Trophoblast cell (in vitro differentiated cells and primary cell): ENCODE measurements around the gene BPIFB4.

Source experiments
- DNase-seq, 2 donors: peaks; one replicate each; pipeline ENCODE4 v3.0.0-alpha.2; 2016
- H2AFZ ChIP-seq: 2 replicates; pipeline ENCODE4 v1.6.1; 2013; ENCODE audit warnings: low read length, moderate library complexity, mild to moderate bottlenecking; ENCODE audit not compliant: insufficient read depth, poor library complexity
- H2AK5ac ChIP-seq: 2 replicates; pipeline ENCODE4 v1.6.1; 2013; ENCODE audit warnings: mild to moderate bottlenecking, low read length
- H2BK120ac ChIP-seq: 2 replicates; pipeline ENCODE4 v1.6.1; 2013; ENCODE audit warnings: low read length, mild to moderate bottlenecking, moderate library complexity; ENCODE audit not compliant: insufficient read depth, poor library complexity
- H2BK12ac ChIP-seq: 2 replicates; pipeline ENCODE4 v1.6.1; 2013; ENCODE audit warnings: mild to moderate bottlenecking, low read length, moderate library complexity
- H2BK5ac ChIP-seq: 2 replicates; pipeline ENCODE4 v1.6.1; 2013; ENCODE audit warnings: low read length, low read depth, moderate library complexity, mild to moderate bottlenecking; ENCODE audit not compliant: poor library complexity
- H3K14ac ChIP-seq: 2 replicates; pipeline ENCODE4 v1.6.1; 2013; ENCODE audit warnings: mild to moderate bottlenecking, low read length
- H3K18ac ChIP-seq: 2 replicates; pipeline ENCODE4 v1.6.1; 2013; ENCODE audit warnings: mild to moderate bottlenecking, low read length
- H3K23ac ChIP-seq: 2 replicates; pipeline ENCODE4 v1.6.1; 2013; ENCODE audit warnings: low read length
- H3K27ac ChIP-seq: 2 replicates; pipeline ENCODE4 v1.5.1; 2013; ENCODE audit warnings: low read depth, mild to moderate bottlenecking, inconsistent platforms, low read length, moderate library complexity
- H3K27me3 ChIP-seq: 2 replicates; pipeline ENCODE4 v1.6.1; 2013; ENCODE audit warnings: inconsistent platforms, mild to moderate bottlenecking, low read length, moderate library complexity; ENCODE audit not compliant: insufficient read depth
- H3K36me3 ChIP-seq, 2 experiments: 1 replicate in 1 of 2; 2 replicates in 1 of 2; pipeline ENCODE4 v1.6.1; 2013; ENCODE audit warnings: low read length in 2 of 2, mild to moderate bottlenecking in 2 of 2, moderate library complexity in 1 of 2; ENCODE audit not compliant: insufficient read depth in 2 of 2, control insufficient read depth in 1 of 2
- H3K4ac ChIP-seq: 2 replicates; pipeline ENCODE4 v1.6.1; 2013; ENCODE audit warnings: low read depth, mild to moderate bottlenecking, low read length, moderate library complexity
- H3K4me1 ChIP-seq, 2 experiments: 1 replicate in 1 of 2; 2 replicates in 1 of 2; pipeline ENCODE4 v1.6.1; 2013; ENCODE audit warnings: low read length in 2 of 2, mild to moderate bottlenecking in 2 of 2, moderate library complexity in 1 of 2; ENCODE audit not compliant: insufficient read depth in 2 of 2, control insufficient read depth in 1 of 2
- H3K4me2 ChIP-seq: 2 replicates; pipeline ENCODE4 v1.6.1; 2013; ENCODE audit warnings: inconsistent platforms, mild to moderate bottlenecking, low read length, moderate library complexity
- H3K4me3 ChIP-seq: 2 replicates; pipeline ENCODE4 v1.5.1; 2013; ENCODE audit warnings: mild to moderate bottlenecking, low read depth, low read length, inconsistent platforms
- H3K79me1 ChIP-seq: one replicate; pipeline ENCODE4 v1.6.1; 2013; ENCODE audit warnings: low read length
- H3K79me2 ChIP-seq: 2 replicates; pipeline ENCODE4 v1.6.1; 2013; ENCODE audit warnings: low read length, mild to moderate bottlenecking; ENCODE audit not compliant: control insufficient read depth, insufficient read depth, poor library complexity
- H3K9ac ChIP-seq: 2 replicates; pipeline ENCODE4 v1.6.1; 2013; ENCODE audit warnings: mild to moderate bottlenecking, low read length
- H3K9me3 ChIP-seq: 2 replicates; pipeline ENCODE4 v1.6.1; 2013; ENCODE audit warnings: low read depth, mild to moderate bottlenecking, control low read depth, inconsistent platforms, low read length; ENCODE audit not compliant: insufficient read depth
- H4K12ac ChIP-seq: 2 replicates; pipeline ENCODE4 v1.6.1; 2013; ENCODE audit warnings: low read depth, mild to moderate bottlenecking, low read length, moderate library complexity
- H4K8ac ChIP-seq: 2 replicates; pipeline ENCODE4 v1.6.1; 2013; ENCODE audit warnings: low read depth, mild to moderate bottlenecking, low read length, moderate library complexity
- H4K91ac ChIP-seq: one replicate; pipeline ENCODE4 v1.6.1; 2013; ENCODE audit warnings: low read depth, mild to moderate bottlenecking, low read length, moderate library complexity
- WGBS: extraction: QIAGEN DNeasy Blood & Tissue Kit; methylation state at CpG from one replicate; pipeline ENCODE4 v1.1.7; 2013; ENCODE audit warnings: missing lambda C conversion rate; ENCODE audit not compliant: insufficient read length, insufficient coverage; ENCODE audit errors: extremely low coverage; 5-methylcytosine and 5-hydroxymethylcytosine counted together

The BPIFB4 gene

DNA sequence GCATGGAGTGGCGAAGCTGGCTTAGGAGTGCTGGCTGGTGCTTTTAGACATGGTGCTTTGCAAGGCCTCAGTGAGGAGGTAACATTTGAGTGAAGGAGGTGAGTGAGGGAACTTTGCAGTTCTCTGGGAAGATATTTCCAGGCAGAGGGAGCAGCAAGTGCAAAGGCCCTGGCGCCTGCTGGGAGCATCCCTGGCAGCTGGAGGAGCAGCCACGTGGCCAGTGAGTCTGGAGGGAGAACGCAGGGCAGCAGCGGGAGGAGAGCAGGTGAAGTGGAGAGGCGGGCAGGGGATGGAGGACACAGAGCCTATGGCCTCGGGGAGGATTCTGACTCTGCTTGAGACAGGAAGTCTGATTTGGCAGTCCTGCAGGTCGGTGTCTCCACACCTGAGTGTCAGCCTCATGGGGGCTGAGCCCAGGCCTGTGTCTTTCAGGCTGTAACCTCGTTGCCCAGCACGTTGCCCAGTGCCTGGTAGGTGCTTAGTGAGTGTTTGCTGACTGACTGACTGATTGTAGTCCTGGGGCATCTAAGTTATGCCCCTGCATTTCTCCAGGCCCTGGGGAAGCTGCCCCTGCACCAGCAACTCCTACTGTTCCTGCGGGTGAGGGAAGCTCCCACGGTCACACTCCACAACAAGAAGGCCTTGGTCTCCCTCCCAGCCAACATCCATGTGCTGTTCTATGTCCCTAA lies 11.0 kb upstream of the BPIFB4 start:
- H2BK12ac ChIP-seq = no peak overlapping the region

DNA sequence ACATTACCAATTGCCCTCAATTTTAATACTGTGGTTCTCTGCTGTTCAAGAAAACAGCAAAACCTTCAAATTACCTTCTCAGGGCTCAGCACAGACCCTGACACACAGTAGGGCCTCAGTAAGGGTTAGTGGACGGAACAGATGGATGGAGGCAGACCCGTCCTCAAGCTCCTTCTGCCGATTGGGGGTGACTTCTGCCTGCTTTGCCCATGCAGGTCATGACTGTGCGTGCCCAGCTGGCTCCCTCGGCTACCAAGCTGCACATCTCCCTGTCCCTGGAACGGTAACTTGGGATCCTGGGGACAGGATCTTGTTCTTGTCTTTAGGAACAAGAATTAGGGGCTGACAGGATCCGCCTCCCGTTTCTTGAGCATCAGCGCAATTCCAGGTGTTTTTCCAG lies 9.8 kb upstream of the BPIFB4 start:
- no peak overlapping the region for H3K18ac ChIP-seq
- H3K27ac ChIP-seq = no peak overlapping the region
- H3K9me3 ChIP-seq = no peaks in the 10 kb centered on the region
- no peak overlapping the region for H4K91ac ChIP-seq
- H2AFZ ChIP-seq = no peak overlapping the region
- H3K9ac ChIP-seq = no peak overlapping the region
- H4K8ac ChIP-seq = no peak overlapping the region
- H3K4me2 ChIP-seq = no peak overlapping the region
- H2BK120ac ChIP-seq = no peak overlapping the region
- H3K4me3 ChIP-seq = no peak overlapping the region
- no peak overlapping the region for H3K4ac ChIP-seq
- no peaks in the 10 kb centered on the region for H3K79me1 ChIP-seq
- H2AK5ac ChIP-seq = no peak overlapping the region
- H2BK12ac ChIP-seq = no peak overlapping the region
- DNase-seq = no peak
- no CpG with 5 or more reads among the region's 9 CpGs for WGBS
- H3K36me3 ChIP-seq = no peaks in the 10 kb centered on the region
- no peaks in the 10 kb centered on the region for H3K79me2 ChIP-seq
- H2BK5ac ChIP-seq = no peak overlapping the region
- no peaks in the 10 kb centered on the region for H3K27me3 ChIP-seq
- H3K14ac ChIP-seq = no peak overlapping the region
- no peak overlapping the region for H3K23ac ChIP-seq
- H3K4me1 ChIP-seq = no peaks in the 10 kb centered on the region
- no peak overlapping the region for H4K12ac ChIP-seq

More for the DNA sequence above, 11.0 kb upstream of the BPIFB4 start:
- H3K27me3 ChIP-seq = no peaks in the 10 kb centered on the region
- H3K23ac ChIP-seq = no peak overlapping the region
- whole genome bisulfite sequencing = no CpG with 5 or more reads among the region's 12 CpGs
- H3K9me3 ChIP-seq = no peaks in the 10 kb centered on the region
- no peak for DNase-seq
- H3K18ac ChIP-seq = no peak overlapping the region
- no peak overlapping the region for H2BK5ac ChIP-seq
- H2AK5ac ChIP-seq = no peak overlapping the region
- no peaks in the 10 kb centered on the region for H3K4me1 ChIP-seq
- H3K4ac ChIP-seq = no peak overlapping the region
- no peak overlapping the region for H3K4me2 ChIP-seq
- no peak overlapping the region for H3K27ac ChIP-seq
- no peaks in the 10 kb centered on the region for H3K79me2 ChIP-seq
- no peak overlapping the region for H3K4me3 ChIP-seq
- H4K12ac ChIP-seq = no peak overlapping the region
- no peaks in the 10 kb centered on the region for H3K79me1 ChIP-seq
- no peak overlapping the region for H3K9ac ChIP-seq
- no peak overlapping the region for H3K14ac ChIP-seq
- no peak overlapping the region for H4K91ac ChIP-seq
- H3K36me3 ChIP-seq = no peaks in the 10 kb centered on the region
- H2BK120ac ChIP-seq = no peak overlapping the region
- H2AFZ ChIP-seq = no peak overlapping the region
- no peak overlapping the region for H4K8ac ChIP-seq

DNA sequence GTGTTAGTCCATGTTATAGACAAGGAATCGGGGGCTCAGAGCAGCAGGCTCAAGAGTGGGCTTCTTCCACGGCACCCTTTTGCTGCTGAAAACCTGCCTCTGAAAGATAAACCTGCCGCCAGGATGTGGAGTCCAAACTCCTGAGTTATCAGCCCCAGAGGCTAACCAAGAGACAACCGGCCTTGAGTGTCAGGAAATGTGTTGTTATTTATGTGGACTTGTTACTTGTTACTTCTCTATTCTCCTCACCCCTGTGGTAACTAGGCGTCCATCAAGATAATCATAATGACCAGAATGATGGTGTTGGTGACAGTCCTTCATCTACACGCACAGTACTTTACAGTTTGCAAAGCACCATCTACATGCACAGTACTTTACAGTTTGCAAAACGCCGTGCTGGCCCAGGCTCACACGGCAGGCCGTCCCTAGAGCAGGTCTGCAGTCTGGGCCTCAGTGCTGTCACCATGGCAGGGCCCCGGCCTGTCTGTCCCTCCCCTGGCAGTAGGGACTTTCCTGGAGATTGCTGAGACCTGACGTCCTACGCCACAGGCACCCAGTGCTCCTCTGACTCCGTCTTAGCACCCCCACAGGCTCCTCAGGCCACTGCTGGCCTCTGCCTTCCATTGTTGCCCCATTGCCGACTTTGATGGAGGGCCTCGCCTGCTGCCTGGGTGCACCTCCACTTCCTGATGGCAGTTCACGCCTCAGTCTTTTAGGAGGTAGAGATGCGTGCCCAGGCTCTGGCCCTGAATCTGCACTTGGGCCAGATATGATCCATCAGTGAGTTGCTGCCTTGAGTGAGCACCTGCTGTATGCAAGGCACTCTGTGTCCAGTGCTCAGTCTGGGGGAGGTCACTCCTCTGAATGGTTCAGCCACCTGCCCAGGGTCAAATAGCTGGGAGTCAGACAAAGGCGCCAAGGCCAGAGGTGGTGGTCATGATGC lies 9.1 kb upstream of the BPIFB4 start:
- no peak overlapping the region for H3K4ac ChIP-seq
- no CpG with 5 or more reads among the region's 19 CpGs for WGBS
- H2AK5ac ChIP-seq = no peak overlapping the region
- no peak overlapping the region for H3K18ac ChIP-seq
- H3K36me3 ChIP-seq = no peaks in the 10 kb centered on the region
- no peak overlapping the region for H4K91ac ChIP-seq
- H3K27me3 ChIP-seq = no peaks in the 10 kb centered on the region
- H3K23ac ChIP-seq = no peak overlapping the region
- no peak overlapping the region for H4K8ac ChIP-seq
- no peak overlapping the region for H2BK5ac ChIP-seq
- DNase-seq = no peak
- no peak overlapping the region for H3K4me2 ChIP-seq
- no peak overlapping the region for H3K27ac ChIP-seq
- H3K14ac ChIP-seq = no peak overlapping the region
- H3K9me3 ChIP-seq = no peaks in the 10 kb centered on the region
- no peaks in the 10 kb centered on the region for H3K79me1 ChIP-seq
- H4K12ac ChIP-seq = no peak overlapping the region
- H3K79me2 ChIP-seq = no peaks in the 10 kb centered on the region
- H2AFZ ChIP-seq = no peak overlapping the region
- no peak overlapping the region for H2BK12ac ChIP-seq
- H3K4me1 ChIP-seq = no peaks in the 10 kb centered on the region
- H2BK120ac ChIP-seq = no peak overlapping the region
- H3K4me3 ChIP-seq = no peak overlapping the region
- no peak overlapping the region for H3K9ac ChIP-seq

DNA sequence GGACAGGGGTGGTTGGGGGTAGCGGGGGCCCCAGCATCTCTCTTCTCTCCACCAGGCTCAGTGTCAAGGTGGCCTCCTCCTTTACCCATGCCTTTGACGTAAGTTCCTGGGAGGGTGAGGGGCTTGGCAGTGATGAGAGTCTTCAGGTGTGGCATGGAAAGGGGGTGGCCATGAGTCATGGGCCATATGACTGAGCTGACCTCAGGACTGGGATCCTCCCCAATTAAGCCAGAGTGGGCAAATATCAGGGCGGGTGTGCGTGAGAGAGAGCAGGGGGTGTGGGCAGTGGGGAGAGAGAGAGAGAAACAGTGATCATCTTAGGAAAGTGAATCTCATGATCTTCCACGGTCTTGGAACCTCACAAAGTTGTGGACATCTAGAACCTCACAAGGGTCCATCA lies 8.2 kb upstream of the BPIFB4 start:
- no CpG with 5 or more reads among the region's 5 CpGs for WGBS
- no peak overlapping the region for H2BK5ac ChIP-seq
- no peak overlapping the region for H2BK120ac ChIP-seq
- H4K91ac ChIP-seq = no peak overlapping the region
- no peaks in the 10 kb centered on the region for H3K9me3 ChIP-seq
- no peak overlapping the region for H3K9ac ChIP-seq
- H2AFZ ChIP-seq = no peak overlapping the region
- H4K8ac ChIP-seq = no peak overlapping the region
- H3K27ac ChIP-seq = no peak overlapping the region
- no peak overlapping the region for H2AK5ac ChIP-seq
- peaks cover 0 to 2% of the 10 kb centered on the region in 2 experiments for H3K4me1 ChIP-seq
- no peaks in the 10 kb centered on the region for H3K27me3 ChIP-seq
- H3K79me1 ChIP-seq = no peaks in the 10 kb centered on the region
- H3K36me3 ChIP-seq = no peaks in the 10 kb centered on the region
- no peak overlapping the region for H3K4me3 ChIP-seq
- H3K79me2 ChIP-seq = no peaks in the 10 kb centered on the region
- H4K12ac ChIP-seq = no peak overlapping the region
- H3K23ac ChIP-seq = no peak overlapping the region
- no peak overlapping the region for H3K4me2 ChIP-seq
- H3K14ac ChIP-seq = no peak overlapping the region
- no peak overlapping the region for H2BK12ac ChIP-seq
- DNase-seq = no peak
- no peak overlapping the region for H3K18ac ChIP-seq
- no peak overlapping the region for H3K4ac ChIP-seq
